Stimulated activated CD4-positive, alpha-beta T cell treated with anti-CD3 and anti-CD28 coated beads, Interleukin-4, amount 100 ng/mL, for 48 hours (primary cell): ENCODE data around the gene HIGD1A.
A peak's percentile ranks its signal among the peaks of the same experiment; 100 is the strongest.

Source experiments
- DNase-seq, 2 donors: peaks; one replicate each; pipeline ENCODE4 v3.0.0-alpha.2; 2020; ENCODE audit warnings: low read depth in 2 of 2

Gene HIGD1A

GRCh38 chr3:42804106-42804830, at the start of gene HIGD1A:
HIGD1A (minus strand) TSS chr3:42804490; CDS start chr3:42794253, 10,237 bp downstream.
- DNase-seq, result peak; percentile 83 to 94

- no peak for DNase-seq
These were observed 49.5 kb upstream of the HIGD1A start for GRCh38 chr3:42853739-42854302.

GRCh38 chr3:42853056-42853455, 48.8 kb upstream of the HIGD1A start:
- no peak for DNase-seq

GRCh38 chr3:42852441-42852840, 48.2 kb upstream of the HIGD1A start:
- DNase-seq, result no peak

- DNase-seq, result no peak
These were observed 47.0 kb upstream of the HIGD1A start for GRCh38 chr3:42851228-42851834.

- DNase-seq, result no peak
These were observed 46.0 kb upstream of the HIGD1A start for GRCh38 chr3:42850263-42850662.

GRCh38 chr3:42849017-42849416, 44.7 kb upstream of the HIGD1A start:
- DNase-seq, result no peak

- no peak for DNase-seq
These were observed 43.4 kb upstream of the HIGD1A start for GRCh38 chr3:42847731-42848130.

GRCh38 chr3:42846685-42847522, 42.6 kb upstream of the HIGD1A start:
- no peak for DNase-seq

- DNase-seq, result no peak
These were observed 40.5 kb upstream of the HIGD1A start for GRCh38 chr3:42844815-42845214.

- no peak for DNase-seq
These were observed 40.1 kb upstream of the HIGD1A start for GRCh38 chr3:42844412-42844713.

GRCh38 chr3:42843713-42844411, 39.6 kb upstream of the HIGD1A start:
- DNase-seq, result no peak

GRCh38 chr3:42841332-42841731, 37.0 kb upstream of the HIGD1A start:
- no peak for DNase-seq

GRCh38 chr3:42839616-42840015, 35.3 kb upstream of the HIGD1A start:
- DNase-seq, result no peak

- DNase-seq, result no peak
These were observed 34.3 kb upstream of the HIGD1A start for GRCh38 chr3:42838571-42838970.

GRCh38 chr3:42836150-42837123, 32.1 kb upstream of the HIGD1A start:
- DNase-seq, result no peak

- peak; percentile 74 to 81 for DNase-seq
These were observed 27.0 kb upstream of the HIGD1A start for GRCh38 chr3:42831321-42831713.

GRCh38 chr3:42830437-42831320, 26.4 kb upstream of the HIGD1A start:
- no peak for DNase-seq

- no peak for DNase-seq
These were observed 25.5 kb upstream of the HIGD1A start for GRCh38 chr3:42829628-42830436.
